GM23248 (cell line): ENCODE data around the gene TEAD3.

ENCODE experiments used
- EZH2 ChIP-seq: fragments of 200-600 bp; sonication (generic); IDR thresholded peaks from 2 replicates; pipeline ENCODE4 v1.6.1; 2018; ENCODE audit warnings: antibody characterized with exemption, mild to moderate bottlenecking; ENCODE audit not compliant: insufficient read depth, poor library complexity, severe bottlenecking
- EZH2phosphoT487 ChIP-seq: fragments of 200-600 bp; sonication (generic); IDR thresholded peaks from 2 replicates; pipeline ENCODE4 v1.6.1; 2018; ENCODE audit warnings: antibody characterized with exemption, moderate library complexity, mild to moderate bottlenecking, low read depth; ENCODE audit not compliant: insufficient read depth

GRCh38 chr6:35441642-35442041 is 55.2 kb downstream of the TEAD3 start:
- TF ChIP-seq EZH2 (no peak), EZH2phosphoT487 (no peak)
